A673 (cell line): Measurements from ENCODE around the gene CAVIN3.

Source experiments
- EZH2 ChIP-seq: fragments of 200-600 bp; sonication (generic); IDR thresholded peaks from 2 replicates; pipeline ENCODE4 v1.6.1; 2017; ENCODE audit warnings: borderline replicate concordance, low read depth, mild to moderate bottlenecking, mixed read lengths, antibody characterized with exemption, low read length; ENCODE audit not compliant: poor library complexity, severe bottlenecking
- TF ChIP-seq, protein P1 (sequence below): fragments of 300-800, 200-600 bp; sonication (generic); conservative IDR thresholded peaks from 2 replicates; pipeline ENCODE4 v1.5.1; 2017; ENCODE audit warnings: low read depth, mild to moderate bottlenecking, antibody characterized with exemption, low read length, moderate library complexity, mixed read lengths

- no peak for TF ChIP-seq EZH2
- TF ChIP-seq, protein P1, sequence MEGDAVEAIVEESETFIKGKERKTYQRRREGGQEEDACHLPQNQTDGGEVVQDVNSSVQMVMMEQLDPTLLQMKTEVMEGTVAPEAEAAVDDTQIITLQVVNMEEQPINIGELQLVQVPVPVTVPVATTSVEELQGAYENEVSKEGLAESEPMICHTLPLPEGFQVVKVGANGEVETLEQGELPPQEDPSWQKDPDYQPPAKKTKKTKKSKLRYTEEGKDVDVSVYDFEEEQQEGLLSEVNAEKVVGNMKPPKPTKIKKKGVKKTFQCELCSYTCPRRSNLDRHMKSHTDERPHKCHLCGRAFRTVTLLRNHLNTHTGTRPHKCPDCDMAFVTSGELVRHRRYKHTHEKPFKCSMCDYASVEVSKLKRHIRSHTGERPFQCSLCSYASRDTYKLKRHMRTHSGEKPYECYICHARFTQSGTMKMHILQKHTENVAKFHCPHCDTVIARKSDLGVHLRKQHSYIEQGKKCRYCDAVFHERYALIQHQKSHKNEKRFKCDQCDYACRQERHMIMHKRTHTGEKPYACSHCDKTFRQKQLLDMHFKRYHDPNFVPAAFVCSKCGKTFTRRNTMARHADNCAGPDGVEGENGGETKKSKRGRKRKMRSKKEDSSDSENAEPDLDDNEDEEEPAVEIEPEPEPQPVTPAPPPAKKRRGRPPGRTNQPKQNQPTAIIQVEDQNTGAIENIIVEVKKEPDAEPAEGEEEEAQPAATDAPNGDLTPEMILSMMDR, result peak; percentile 22; the same call in 1 of the 2 replicates
These were observed 21.7 kb downstream of the CAVIN3 start for GRCh38 chr11:6298605-6299004.
